ENCODE measurements around the gene SLK. TPM values are rescaled to one million over a fixed set of nuclear protein-coding genes. Genes with fewer than 3 reads are reported as not detected.

SLK gene
- total RNA-seq, 2 experiments from 2014 or later: 20.5 to 20.8 TPM

DNA sequence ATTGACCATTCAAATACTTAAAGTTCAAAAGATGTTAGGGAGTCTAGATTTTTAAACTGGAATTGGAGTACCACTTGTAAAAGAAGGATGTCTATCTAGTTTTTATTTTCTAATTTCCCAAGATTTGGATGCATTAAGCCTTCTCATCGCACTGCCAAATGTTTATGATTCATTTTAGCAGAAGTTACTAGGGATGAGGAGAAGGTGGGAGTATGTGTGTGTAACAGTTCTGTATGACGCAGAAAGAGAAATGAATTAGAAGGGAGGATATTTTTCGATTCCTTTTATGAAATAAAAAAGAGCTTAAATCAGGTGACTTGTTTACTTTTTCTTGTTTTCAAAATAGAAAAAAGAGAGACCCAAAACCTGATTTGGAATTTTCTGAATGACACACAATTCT, 6.8 kb upstream of the SLK start:
- H3K9me3 Mint-ChIP-seq: no peaks in the 10 kb centered on the region
- H3K36me3 ChIP-seq (ENCODE audit: insufficient read depth, low read length): no peaks in the 10 kb centered on the region
- ATAC-seq (ENCODE audit: poor library complexity) (no peak), DNase-seq (no peak)
- intact Hi-C loops (cut with DNase I, micrococcal nuclease): loop anchor here in 1 of 2 experiments (10.0 kb wide), 1 partner anchor 375 kb away; no protein-coding TSS in a partner anchor
- no peaks in the 10 kb centered on the region for H3K27me3 ChIP-seq (ENCODE audit: control insufficient read depth in 1 of 2, insufficient read depth in 2 of 2, low read length in 2 of 2)
- no peaks in the 10 kb centered on the region for H3K9me3 ChIP-seq (ENCODE audit: control insufficient read depth in 1 of 2, insufficient read depth in 1 of 2, low read length in 2 of 2)
- H3K4me3 ChIP-seq (ENCODE audit: low read length): no peak overlapping the region
- POLR2A ChIA-PET: no interaction called here
- H3K27ac ChIP-seq (ENCODE audit: low read depth in 1 of 2, low read length in 2 of 2): no peak overlapping the region
- H3K4me3 Mint-ChIP-seq: no peak overlapping the region
- H3K36me3 Mint-ChIP-seq (ENCODE audit: low read depth): no peaks in the 10 kb centered on the region
- CTCF ChIA-PET: interaction anchor here (1.2 kb wide), 1 partner anchor 39 kb away, joined by 3 read pairs; no protein-coding TSS in a partner anchor
- H3K4me1 Mint-ChIP-seq (ENCODE audit: low read depth): no peaks in the 10 kb centered on the region
- TF ChIP-seq, protein P1, sequence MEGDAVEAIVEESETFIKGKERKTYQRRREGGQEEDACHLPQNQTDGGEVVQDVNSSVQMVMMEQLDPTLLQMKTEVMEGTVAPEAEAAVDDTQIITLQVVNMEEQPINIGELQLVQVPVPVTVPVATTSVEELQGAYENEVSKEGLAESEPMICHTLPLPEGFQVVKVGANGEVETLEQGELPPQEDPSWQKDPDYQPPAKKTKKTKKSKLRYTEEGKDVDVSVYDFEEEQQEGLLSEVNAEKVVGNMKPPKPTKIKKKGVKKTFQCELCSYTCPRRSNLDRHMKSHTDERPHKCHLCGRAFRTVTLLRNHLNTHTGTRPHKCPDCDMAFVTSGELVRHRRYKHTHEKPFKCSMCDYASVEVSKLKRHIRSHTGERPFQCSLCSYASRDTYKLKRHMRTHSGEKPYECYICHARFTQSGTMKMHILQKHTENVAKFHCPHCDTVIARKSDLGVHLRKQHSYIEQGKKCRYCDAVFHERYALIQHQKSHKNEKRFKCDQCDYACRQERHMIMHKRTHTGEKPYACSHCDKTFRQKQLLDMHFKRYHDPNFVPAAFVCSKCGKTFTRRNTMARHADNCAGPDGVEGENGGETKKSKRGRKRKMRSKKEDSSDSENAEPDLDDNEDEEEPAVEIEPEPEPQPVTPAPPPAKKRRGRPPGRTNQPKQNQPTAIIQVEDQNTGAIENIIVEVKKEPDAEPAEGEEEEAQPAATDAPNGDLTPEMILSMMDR (IDR thresholded peaks at IDR 0.05): no peak
- no peak overlapping the region for H3K27ac Mint-ChIP-seq
- no peaks in the 10 kb centered on the region for H3K27me3 Mint-ChIP-seq
- H3K4me1 ChIP-seq (ENCODE audit: insufficient read depth, low read length): no peaks in the 10 kb centered on the region

DNA sequence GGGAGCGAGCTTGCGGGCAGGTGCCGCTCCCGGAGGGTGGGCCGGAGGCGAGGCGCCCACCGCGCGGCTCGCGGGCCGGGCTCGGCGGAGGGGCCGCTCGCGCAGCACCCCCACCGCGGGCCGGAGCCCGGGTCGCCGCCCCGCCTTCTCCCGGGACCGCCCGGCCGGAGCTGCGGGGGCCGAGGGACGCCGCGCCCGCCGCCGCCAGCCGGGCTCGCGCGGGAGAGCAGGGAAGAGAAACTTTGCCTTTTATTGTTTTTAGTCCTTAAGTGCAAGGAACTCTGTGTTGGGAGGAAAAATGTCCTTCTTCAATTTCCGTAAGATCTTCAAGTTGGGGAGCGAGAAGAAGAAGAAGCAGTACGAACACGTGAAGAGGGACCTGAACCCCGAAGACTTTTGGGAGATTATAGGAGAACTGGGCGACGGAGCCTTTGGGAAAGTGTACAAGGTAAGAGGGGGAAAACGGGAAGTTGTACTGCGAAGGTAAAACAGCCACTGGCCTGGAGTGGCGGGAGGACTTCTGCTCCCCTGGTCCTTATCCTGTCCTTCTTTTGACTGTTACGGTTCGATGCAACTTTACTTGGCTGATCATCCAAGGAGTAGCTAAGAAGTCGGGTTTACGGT, 620 bp downstream of the SLK start:
- intact Hi-C loops (cut with DNase I, micrococcal nuclease): loop anchor here (1.0 to 10.0 kb wide), 9 partner anchors 15 to 383 kb away; partner anchors contain the start of gene STN1 (in 2 of the 2)
- no peaks in the 10 kb centered on the region for H3K9me3 Mint-ChIP-seq
- ChIA-PET POLR2A (interaction anchor here (0.7 to 3.4 kb wide), 9 partner anchors 16 to 383 kb away, joined by 3 to 45 read pairs (median 6); partner anchors contain the start of gene SFR1), CTCF (interaction anchor here (0.9 kb wide), 1 partner anchor 14 kb away, joined by 3 read pairs; no protein-coding TSS in a partner anchor)
- peaks cover 49% of the 10 kb centered on the region for H3K4me1 Mint-ChIP-seq (ENCODE audit: low read depth)
- peaks cover 13% of the 10 kb centered on the region for H3K4me1 ChIP-seq (ENCODE audit: insufficient read depth, low read length)
- H3K4me3 Mint-ChIP-seq: peak overlapping the region; percentile 95
- no peaks in the 10 kb centered on the region for H3K36me3 ChIP-seq (ENCODE audit: insufficient read depth, low read length)
- H3K27me3 ChIP-seq (ENCODE audit: control insufficient read depth in 1 of 2, insufficient read depth in 2 of 2, low read length in 2 of 2): no peaks in the 10 kb centered on the region
- peak overlapping the region; percentile 91 for H3K27ac Mint-ChIP-seq
- peak overlapping the region in 1 of 2 donors; percentile 17 for H3K27ac ChIP-seq (ENCODE audit: low read depth in 1 of 2, low read length in 2 of 2)
- TF ChIP-seq, protein P1 (IDR thresholded peaks at IDR 0.05): no peak
- DNase-seq (peak in 3 of 14 experiments; percentile 4 to 57 (median 21)), ATAC-seq (ENCODE audit: poor library complexity) (peak; percentile 28)
- peak overlapping the region; percentile 93 for H3K4me3 ChIP-seq (ENCODE audit: low read length)
- H3K9me3 ChIP-seq (ENCODE audit: control insufficient read depth in 1 of 2, insufficient read depth in 1 of 2, low read length in 2 of 2): no peaks in the 10 kb centered on the region
- H3K27me3 Mint-ChIP-seq: no peaks in the 10 kb centered on the region
- H3K36me3 Mint-ChIP-seq (ENCODE audit: low read depth): peaks cover 7% of the 10 kb centered on the region

DNA sequence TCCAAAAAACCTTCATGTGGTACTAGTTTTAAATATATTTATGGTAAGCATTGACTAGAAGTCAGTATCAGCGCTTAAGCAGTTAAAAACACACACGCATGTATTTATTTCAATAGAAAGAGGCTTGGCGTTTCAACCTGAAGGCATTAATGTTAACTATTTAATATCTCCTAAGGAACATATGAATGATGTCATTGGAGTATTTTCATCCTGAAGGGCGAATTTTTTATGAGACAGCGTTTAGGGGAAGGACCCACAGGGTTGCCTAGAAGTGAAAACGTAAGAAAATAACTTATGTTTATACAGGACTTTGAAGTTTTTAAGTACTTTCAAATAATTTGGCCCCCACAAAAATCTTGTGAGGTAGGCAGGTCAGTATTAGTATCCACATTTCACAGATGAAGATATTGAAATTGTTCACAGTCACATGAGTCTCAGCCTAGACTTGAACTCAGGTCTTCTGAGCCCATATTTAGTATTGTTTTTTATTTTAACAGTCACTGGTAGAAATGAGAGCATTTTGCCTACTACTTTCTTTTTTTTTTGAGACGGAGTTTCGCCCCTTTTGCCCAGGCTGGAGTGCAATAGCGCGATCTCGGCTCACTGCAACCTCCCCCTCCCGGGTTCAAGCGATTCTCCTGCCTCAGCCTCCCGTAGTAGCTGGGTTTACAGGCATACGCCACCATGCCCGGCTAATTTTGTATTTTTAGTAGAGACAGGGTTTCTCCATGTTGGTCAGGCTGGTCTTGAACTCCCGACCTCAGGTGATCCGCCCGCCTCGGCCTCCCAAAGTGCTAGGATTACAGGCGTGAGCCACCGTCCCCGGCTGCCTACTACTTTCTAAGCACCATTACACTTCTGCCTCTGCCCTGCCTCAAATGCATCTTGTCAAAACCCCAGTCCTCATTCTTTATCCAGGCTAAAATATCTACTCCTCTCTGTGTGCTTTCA, 1.8 kb downstream of the SLK start:
- no peak for ATAC-seq (ENCODE audit: poor library complexity)
- Histone ChIP-seq H3K27me3 (ENCODE audit: control insufficient read depth in 1 of 2, insufficient read depth in 2 of 2, low read length in 2 of 2) (no peaks in the 10 kb centered on the region), H3K4me3 (ENCODE audit: low read length) (peak overlapping the region; percentile 93), H3K9me3 (ENCODE audit: control insufficient read depth in 1 of 2, insufficient read depth in 1 of 2, low read length in 2 of 2) (no peaks in the 10 kb centered on the region), H3K27ac (ENCODE audit: low read depth in 1 of 2, low read length in 2 of 2) (no peak overlapping the region), H3K4me1 (ENCODE audit: insufficient read depth, low read length) (peaks cover 13% of the 10 kb centered on the region), H3K36me3 (ENCODE audit: insufficient read depth, low read length) (no peaks in the 10 kb centered on the region)
- Mint-ChIP-seq H3K4me3 (peak overlapping the region; percentile 95), H3K9me3 (no peaks in the 10 kb centered on the region), H3K36me3 (ENCODE audit: low read depth) (peaks cover 7% of the 10 kb centered on the region), H3K27me3 (no peaks in the 10 kb centered on the region), H3K4me1 (ENCODE audit: low read depth) (peaks cover 60% of the 10 kb centered on the region), H3K27ac (peak overlapping the region; percentile 91)
- no peak for DNase-seq
- TF ChIP-seq, protein P1 (IDR thresholded peaks at IDR 0.05): no peak
- ChIA-PET CTCF (interaction anchor here (0.6 to 1.8 kb wide), 3 partner anchors 13 to 153 kb away, joined by 3 to 9 read pairs (median 4); partner anchors contain the start of gene SFR1), POLR2A (interaction anchor here (0.8 to 3.4 kb wide), 11 partner anchors 14 to 153 kb away, joined by 3 to 45 read pairs (median 6); partner anchors contain the start of gene SFR1)
- intact Hi-C loops (cut with DNase I, micrococcal nuclease): loop anchor here (1.0 to 10.0 kb wide), 7 partner anchors 14 to 384 kb away; partner anchors contain the start of gene STN1 (in 1 of the 2)
